H1 (cell line): ENCODE results near the gene CDH2. TPM values are rescaled to one million over a fixed set of nuclear protein-coding genes. Genes with fewer than 3 reads are reported as not detected.

Experiments used
- CTCF ChIA-PET: fragments of 300-600 bp; sonication (Branson Sonifier 250); formaldehyde crosslinking; loops from one replicate; lab custom pipeline; 2021; ENCODE audit not compliant: partially characterized antibody; lab: Charles Lee
- POLR2A ChIA-PET: fragments of 300-600 bp; sonication (Branson Sonifier 250); formaldehyde crosslinking; loops from one replicate; lab custom pipeline; 2021; ENCODE audit warnings: inconsistent platforms; ENCODE audit not compliant: partially characterized antibody; lab: Charles Lee
- DNase-seq, 2 experiments: peaks; one replicate each; pipeline versions ENCODE4 v3.0.0 to v3.0.0-alpha.2; 2010 to 2022; ENCODE audit warnings: low spot score in 2 of 2, low read depth in 1 of 2, mixed read lengths in 1 of 2
- FAIRE-seq: peaks from 2 replicates; lab custom pipeline; 2011; peaks lifted over from hg19 to GRCh38; lab: Jason Lieb, UNC
- H2AFZ ChIP-seq: 2 replicates; pipeline ENCODE4 v1.8.1; 2012; ENCODE audit warnings: low read length, inconsistent platforms
- H2AK5ac ChIP-seq: 2 replicates; pipeline ENCODE4 v1.6.1; 2013; ENCODE audit warnings: low read depth, low read length
- H2BK120ac ChIP-seq: replicated peaks from 2 replicates; pipeline ENCODE3; 2013; ENCODE audit warnings: low read depth, low read length, inconsistent platforms
- H2BK12ac ChIP-seq: 2 replicates; pipeline ENCODE4 v1.6.1; 2013; ENCODE audit warnings: low read depth, low read length
- H2BK15ac ChIP-seq: 2 replicates; pipeline ENCODE4 v1.6.1; 2013; ENCODE audit warnings: low read length
- H2BK20ac ChIP-seq: 2 replicates; pipeline ENCODE4 v1.6.1; 2013; ENCODE audit warnings: low read length
- H2BK5ac ChIP-seq: 2 replicates; pipeline ENCODE4 v1.6.1; 2013; ENCODE audit warnings: low read depth, low read length
- H3K14ac ChIP-seq: 2 replicates; pipeline ENCODE4 v1.6.1; 2013; ENCODE audit warnings: inconsistent platforms; ENCODE audit not compliant: insufficient read length
- H3K18ac ChIP-seq: 2 replicates; pipeline ENCODE4 v1.6.1; 2013; ENCODE audit warnings: low read length; ENCODE audit errors: extremely low read depth
- H3K23ac ChIP-seq: 2 replicates; pipeline ENCODE4 v1.6.1; 2013; ENCODE audit warnings: inconsistent platforms; ENCODE audit not compliant: insufficient read length
- H3K23me2 ChIP-seq: 2 replicates; pipeline ENCODE4 v1.6.1; 2013; ENCODE audit warnings: low read depth, low read length
- H3K27ac ChIP-seq: 2 replicates; pipeline ENCODE4 v1.6.1; 2011; ENCODE audit warnings: low read depth, low read length, inconsistent platforms
- H3K27me3 ChIP-seq, 4 experiments: replicated peaks in 1 of 4; 1 replicate in 1 of 4; 2 replicates in 3 of 4; pipeline versions ENCODE4 v1.6.1 to v1.8.1; 2011 to 2013; ENCODE audit warnings: low read length in 3 of 4, mild to moderate bottlenecking in 3 of 4, inconsistent platforms in 2 of 4, mixed read lengths in 2 of 4, moderate library complexity in 1 of 4; ENCODE audit not compliant: control insufficient read depth in 3 of 4, insufficient read depth in 3 of 4; ENCODE audit errors: extremely low read depth in 1 of 4
- H3K36me3 ChIP-seq, 4 experiments: 2 replicates each; pipeline versions ENCODE4 v1.6.1 to v1.8.1; 2011 to 2013; ENCODE audit warnings: mild to moderate bottlenecking in 4 of 4, low read length in 3 of 4, moderate library complexity in 2 of 4, control low read depth in 1 of 4, inconsistent platforms in 1 of 4; ENCODE audit not compliant: insufficient read depth in 4 of 4, control insufficient read depth in 2 of 4
- H3K4ac ChIP-seq: replicated peaks from 2 replicates; pipeline ENCODE3; 2013; ENCODE audit warnings: low read length, low read depth, mixed read lengths, inconsistent platforms; ENCODE audit not compliant: insufficient read length
- H3K4me1 ChIP-seq, 4 experiments: replicated peaks in 1 of 4; 1 replicate in 1 of 4; 2 replicates in 3 of 4; pipeline versions ENCODE4 v1.6.1 to v1.8.1; 2011 to 2013; ENCODE audit warnings: low read length in 3 of 4, inconsistent platforms in 2 of 4, mixed read lengths in 1 of 4; ENCODE audit not compliant: insufficient read depth in 4 of 4, control insufficient read depth in 3 of 4
- H3K4me2 ChIP-seq, 2 experiments: 2 replicates each; pipeline versions ENCODE4 v1.6.1 to v1.8.1; 2011 to 2013; ENCODE audit warnings: low read depth in 2 of 2, low read length in 2 of 2, control low read depth in 1 of 2, inconsistent platforms in 1 of 2, mild to moderate bottlenecking in 1 of 2; ENCODE audit not compliant: insufficient read depth in 1 of 2
- H3K4me3 ChIP-seq, 4 experiments: fragments of 200-600, 300-600 bp in 1 of 4; sonication (generic), shearing (Covaris generic), sonication (Bioruptor Twin) in 1 of 4; 2 replicates each; pipeline versions ENCODE4 v1.5.1 to v1.8.1; 2011 to 2016; ENCODE audit warnings: low read length in 4 of 4, low read depth in 3 of 4, control low read depth in 2 of 4, inconsistent platforms in 2 of 4, mild to moderate bottlenecking in 2 of 4, mixed read lengths in 1 of 4, moderate library complexity in 1 of 4; ENCODE audit not compliant: insufficient read depth in 2 of 4; ENCODE audit errors: extremely low read depth in 1 of 4
- H3K56ac ChIP-seq: replicated peaks from 2 replicates; pipeline ENCODE3; 2013; ENCODE audit warnings: low read depth, mild to moderate bottlenecking, mixed read lengths, low read length, inconsistent platforms; ENCODE audit not compliant: insufficient read length
- H3K79me1 ChIP-seq: 2 replicates; pipeline ENCODE4 v1.6.1; 2013; ENCODE audit warnings: low read depth, low read length, control low read depth
- H3K79me2 ChIP-seq, 2 experiments: 2 replicates each; pipeline versions ENCODE4 v1.6.1 to v1.8.1; 2012 to 2013; ENCODE audit warnings: low read length in 2 of 2, mild to moderate bottlenecking in 2 of 2, inconsistent platforms in 1 of 2; ENCODE audit not compliant: insufficient read depth in 2 of 2, control insufficient read depth in 1 of 2
- H3K9ac ChIP-seq, 4 experiments: replicated peaks in 1 of 4; 1 replicate in 1 of 4; 2 replicates in 3 of 4; pipeline versions ENCODE4 v1.6.1 to v1.8.1; 2011 to 2013; ENCODE audit warnings: low read depth in 3 of 4, low read length in 3 of 4, control low read depth in 2 of 4, mild to moderate bottlenecking in 2 of 4, moderate library complexity in 2 of 4, inconsistent platforms in 1 of 4; ENCODE audit errors: extremely low read depth in 1 of 4
- H3K9me3 ChIP-seq, 2 experiments: 2 replicates each; pipeline versions ENCODE4 v1.6.1 to v1.8.1; 2012 to 2013; ENCODE audit warnings: mild to moderate bottlenecking in 2 of 2, moderate library complexity in 2 of 2, control low read depth in 1 of 2, inconsistent platforms in 1 of 2, low read depth in 1 of 2, low read length in 1 of 2, mixed read lengths in 1 of 2; ENCODE audit not compliant: insufficient read depth in 2 of 2
- H4K20me1 ChIP-seq, 2 experiments: replicated peaks in 1 of 2; 2 replicates each; pipeline versions ENCODE3 to v1.8.1; 2011 to 2013; ENCODE audit warnings: inconsistent platforms in 2 of 2, low read length in 2 of 2, mild to moderate bottlenecking in 1 of 2; ENCODE audit not compliant: insufficient read depth in 2 of 2, control insufficient read depth in 1 of 2
- H4K5ac ChIP-seq: 2 replicates; pipeline ENCODE4 v1.6.1; 2013; ENCODE audit warnings: low read length, low read depth, mixed read lengths, inconsistent platforms; ENCODE audit not compliant: insufficient read length
- H4K8ac ChIP-seq: 2 replicates; pipeline ENCODE4 v1.8.0; 2013; ENCODE audit warnings: mild to moderate bottlenecking, moderate library complexity, low read length, inconsistent platforms; ENCODE audit not compliant: insufficient read depth; ENCODE audit errors: extremely low read depth
- H4K91ac ChIP-seq: replicated peaks from 2 replicates; pipeline ENCODE3; 2013; ENCODE audit warnings: low read length, mixed read lengths, inconsistent platforms; ENCODE audit not compliant: insufficient read length
- BRCA1 ChIP-seq: IDR thresholded peaks from 2 replicates; pipeline ENCODE4 v1.6.1; 2012; ENCODE audit warnings: low read depth, low read length, improper control_type of control experiment
- CBX5 ChIP-seq: fragments of 300-800, 300-1000 bp; sonication (generic); IDR thresholded peaks from 2 replicates; pipeline ENCODE4 v1.7.1; 2016; ENCODE audit warnings: antibody characterized with exemption, low read length, low read depth
- CREB1 ChIP-seq: IDR thresholded peaks from 2 replicates; pipeline ENCODE4 v1.6.1; 2012; ENCODE audit warnings: inconsistent platforms
- JUN ChIP-seq: IDR thresholded peaks from 2 replicates; pipeline ENCODE4 v1.6.1; 2011; ENCODE audit warnings: low read depth, mild to moderate bottlenecking, improper control_type of control experiment, low read length
- KDM4A ChIP-seq: IDR thresholded peaks from one replicate; pipeline ENCODE4 v1.7.1; 2012; ENCODE audit warnings: low read depth, mild to moderate bottlenecking, moderate library complexity, low read length, inconsistent platforms; ENCODE audit not compliant: severe bottlenecking
- POLR2A ChIP-seq, 2 experiments: IDR thresholded peaks; 1 replicate in 1 of 2; 2 replicates in 1 of 2; pipeline ENCODE4 v1.6.1; 2011; ENCODE audit warnings: low read depth in 2 of 2, low read length in 2 of 2, mild to moderate bottlenecking in 2 of 2; ENCODE audit errors: control extremely low read depth in 1 of 2
- RAD21 ChIP-seq, 2 experiments: IDR thresholded peaks in 1 of 2; conservative IDR thresholded peaks in 1 of 2; 2 replicates each; pipeline ENCODE4 v1.6.1; 2011; ENCODE audit warnings: low read depth in 2 of 2, low read length in 2 of 2, improper control_type of control experiment in 1 of 2, inconsistent platforms in 1 of 2, mild to moderate bottlenecking in 1 of 2, moderate library complexity in 1 of 2
- RXRA ChIP-seq: IDR thresholded peaks from 2 replicates; pipeline ENCODE4 v1.6.1; 2011; ENCODE audit warnings: low read depth, mild to moderate bottlenecking, low read length, moderate library complexity; ENCODE audit not compliant: insufficient read depth
- SP4 ChIP-seq: IDR thresholded peaks from 2 replicates; pipeline ENCODE4 v1.6.1; 2012; ENCODE audit warnings: low read length, inconsistent platforms
- TAF1 ChIP-seq: IDR thresholded peaks from 2 replicates; pipeline ENCODE4 v1.6.1; 2011; ENCODE audit warnings: mild to moderate bottlenecking, low read depth, low read length
- YY1 ChIP-seq: IDR thresholded peaks from 2 replicates; pipeline ENCODE4 v1.6.1; 2011; ENCODE audit warnings: low read depth, mild to moderate bottlenecking, low read length
- WGBS, 2 experiments: shearing (Covaris generic) in 1 of 2; methylation state at CpG; one replicate each; pipeline versions ENCODE4 v1.1.6 to v1.1.7; 2013 to 2015; ENCODE audit warnings: low lambda C conversion rate in 2 of 2, mixed read lengths in 2 of 2, inconsistent platforms in 1 of 2, low coverage in 1 of 2, missing lambda C conversion rate in 1 of 2; ENCODE audit not compliant: insufficient replicate concordance in 2 of 2, insufficient coverage in 1 of 2, insufficient read length in 1 of 2; ENCODE audit errors: extremely low coverage in 1 of 2, missing lambda C conversion rate in 1 of 2; 5-methylcytosine and 5-hydroxymethylcytosine counted together
- polyA plus RNA-seq, 7 experiments: library from polyadenylated mRNA; depleted of rRNA in 3 of 7; stranded (reverse) in 5 of 7; unstranded in 2 of 7; fragments of >200 nt in 5 of 7; fragments of 200-250 nt in 2 of 7; gene quantifications; 1 replicate in 5 of 7; 2 replicates in 1 of 7; 4 replicates in 1 of 7; pipeline versions ENCODE4 v1.2.1 to v1.2.3, GENCODE V29; 2011 to 2013; ENCODE audit warnings: missing spikeins in 2 of 7, mixed read lengths in 2 of 7
- total RNA-seq: library from RNA; stranded (reverse); fragmentation: NEBNext Ultra II Directional; extraction: Animal tissue kit (Norgen Biotek cat#: 25700); gene quantifications from 2 replicates; pipeline ENCODE4 v1.2.1, GENCODE V29; 2021
- TF ChIP-seq, protein P1 (sequence below): IDR thresholded peaks from 2 replicates; pipeline ENCODE4 v1.6.1; 2012; ENCODE audit warnings: inconsistent platforms

The CDH2 gene
- total and polyA plus RNA-seq, 2 of the 8 experiments (the other 6 are each of a cell fraction or from before 2014, with no cell fraction given): 15.0 to 56.5 TPM

DNA sequence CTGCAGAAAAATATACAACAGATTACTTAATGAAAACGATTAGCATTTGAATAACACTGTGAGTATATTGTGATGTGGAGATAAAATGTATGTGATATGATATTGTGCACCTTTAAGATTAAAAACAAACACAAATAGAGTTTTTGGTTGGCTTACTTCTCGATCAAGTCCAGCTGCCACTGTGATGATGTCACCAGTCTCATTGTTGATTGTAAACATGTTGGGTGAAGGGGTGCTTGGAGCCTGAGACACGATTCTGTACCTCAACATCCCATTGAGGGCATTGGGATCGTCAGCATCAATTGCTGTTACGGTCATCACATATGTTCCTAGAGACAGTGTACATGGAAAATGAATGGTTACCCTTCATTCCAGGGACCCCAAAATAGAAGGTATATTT, 174.1 kb downstream of the CDH2 start:
- no peak overlapping the region for H4K5ac ChIP-seq
- H3K4me3 ChIP-seq: no peak overlapping the region
- H3K4me2 ChIP-seq: no peak overlapping the region
- no peak overlapping the region for H3K18ac ChIP-seq
- no peak overlapping the region for H4K8ac ChIP-seq
- H3K79me1 ChIP-seq: no peaks in the 10 kb centered on the region
- no peak overlapping the region for H2AK5ac ChIP-seq
- H3K9ac ChIP-seq: no peak overlapping the region
- no peak overlapping the region for H2BK12ac ChIP-seq
- FAIRE-seq (no peak), DNase-seq (no peak)
- WGBS, 2 experiments: 87% methylated on average over 5 of the region's 5 CpGs; no CpG with 5 or more reads in 1 of the 2 experiments
- H2BK20ac ChIP-seq: no peak overlapping the region
- H3K23me2 ChIP-seq: no peaks in the 10 kb centered on the region
- no peaks in the 10 kb centered on the region for H3K9me3 ChIP-seq
- H3K27me3 ChIP-seq: no peaks in the 10 kb centered on the region
- no peak overlapping the region for H3K56ac ChIP-seq
- no peak overlapping the region for H3K23ac ChIP-seq
- H2BK120ac ChIP-seq: no peak overlapping the region
- no peak overlapping the region for H4K91ac ChIP-seq
- CTCF ChIA-PET: no interaction called here
- POLR2A ChIA-PET: no interaction called here
- no peaks in the 10 kb centered on the region for H4K20me1 ChIP-seq
- H3K27ac ChIP-seq: no peak overlapping the region
- H3K14ac ChIP-seq: no peak overlapping the region
- H3K4me1 ChIP-seq: no peaks in the 10 kb centered on the region
- no peak overlapping the region for H2BK15ac ChIP-seq
- TF ChIP-seq RXRA (no peak), BRCA1 (no peak), KDM4A (no peak), CREB1 (no peak), TAF1 (no peak), RAD21 (IDR thresholded peaks at IDR 0.05 in 1 of 2, conservative IDR thresholded peaks at IDR 0.05 in 1 of 2; ENCODE audit: low read depth in 2 of 2, low read length in 2 of 2) (no peak), CBX5 (no peak), JUN (no peak), SP4 (no peak), POLR2A (IDR thresholded peaks at IDR 0.05; ENCODE audit: control extremely low read depth in 1 of 2, low read depth in 2 of 2, low read length in 2 of 2) (no peak), YY1 (no peak)
- TF ChIP-seq, protein P1, sequence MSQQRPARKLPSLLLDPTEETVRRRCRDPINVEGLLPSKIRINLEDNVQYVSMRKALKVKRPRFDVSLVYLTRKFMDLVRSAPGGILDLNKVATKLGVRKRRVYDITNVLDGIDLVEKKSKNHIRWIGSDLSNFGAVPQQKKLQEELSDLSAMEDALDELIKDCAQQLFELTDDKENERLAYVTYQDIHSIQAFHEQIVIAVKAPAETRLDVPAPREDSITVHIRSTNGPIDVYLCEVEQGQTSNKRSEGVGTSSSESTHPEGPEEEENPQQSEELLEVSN: no peak
- no peak overlapping the region for H2AFZ ChIP-seq
- no peaks in the 10 kb centered on the region for H3K36me3 ChIP-seq
- no peak overlapping the region for H2BK5ac ChIP-seq
- H3K79me2 ChIP-seq: no peaks in the 10 kb centered on the region
- H3K4ac ChIP-seq: no peak overlapping the region
